GM08714 (cell line): ENCODE data around the gene OR2F1.

Experiments used
- H3K4me3 ChIP-seq: fragments of 200-500 bp; sonication (Bioruptor generic); 2 replicates; pipeline ENCODE4 v1.5.1; 2014; ENCODE audit warnings: mild to moderate bottlenecking, low read length, inconsistent platforms
- ZNF274 ChIP-seq: IDR thresholded peaks from 2 replicates; pipeline ENCODE4 v1.6.1; 2012; ENCODE audit warnings: mild to moderate bottlenecking, low read depth, low read length

Gene OR2F1

GRCh38 chr7:143954544-143954943 is at the start of gene OR2F1:
OR2F1 (plus strand) TSS chr7:143954844; CDS start chr7:143959971, 5,127 bp downstream.
- H3K4me3 ChIP-seq: no peak within 1 kb of the TSS

GRCh38 chr7:143905509-143905908 is 49.1 kb upstream of the OR2F1 start:
- no peak overlapping the region for H3K4me3 ChIP-seq
- TF ChIP-seq ZNF274: no peak

More at GRCh38 chr7:143954544-143954943, at the start of gene OR2F1:
- no peak for TF ChIP-seq ZNF274

- no peak for TF ChIP-seq ZNF274
- no peak overlapping the region for H3K4me3 ChIP-seq
Measured at GRCh38 chr7:143906151-143906550, 48.5 kb upstream of the OR2F1 start.

GRCh38 chr7:143906895-143907294 is 47.7 kb upstream of the OR2F1 start:
- no peak for TF ChIP-seq ZNF274

GRCh38 chr7:143908120-143908519 is 46.5 kb upstream of the OR2F1 start:
- no peak overlapping the region for H3K4me3 ChIP-seq
- no peak for TF ChIP-seq ZNF274

More at GRCh38 chr7:143906895-143907294, 47.7 kb upstream of the OR2F1 start:
- H3K4me3 ChIP-seq: no peak overlapping the region

- no peak for TF ChIP-seq ZNF274
- H3K4me3 ChIP-seq: no peak overlapping the region
Measured at GRCh38 chr7:143909863-143910262, 44.8 kb upstream of the OR2F1 start.

- H3K4me3 ChIP-seq: no peak overlapping the region
- TF ChIP-seq ZNF274: no peak
Measured at GRCh38 chr7:143910473-143911248, 44.0 kb upstream of the OR2F1 start.

GRCh38 chr7:143913945-143914615 is 40.6 kb upstream of the OR2F1 start:
- TF ChIP-seq ZNF274: no peak
- no peak overlapping the region for H3K4me3 ChIP-seq

GRCh38 chr7:143914938-143915652 is 39.5 kb upstream of the OR2F1 start:
- no peak for TF ChIP-seq ZNF274
- H3K4me3 ChIP-seq: no peak overlapping the region

GRCh38 chr7:143924851-143925250 is 29.8 kb upstream of the OR2F1 start:
- no peak overlapping the region for H3K4me3 ChIP-seq
- TF ChIP-seq ZNF274: no peak

- no peak for TF ChIP-seq ZNF274
- no peak overlapping the region for H3K4me3 ChIP-seq
Measured at GRCh38 chr7:143929224-143929920, 25.3 kb upstream of the OR2F1 start.

- no peak for TF ChIP-seq ZNF274
- H3K4me3 ChIP-seq: no peak overlapping the region
Measured at GRCh38 chr7:143931739-143932138, 22.9 kb upstream of the OR2F1 start.

GRCh38 chr7:143934526-143935325 is 19.9 kb upstream of the OR2F1 start, which contains the start of gene OR2F2:
OR2F2 (plus strand) TSS chr7:143935233; CDS start chr7:143935233, 0 bp downstream.
- H3K4me3 ChIP-seq: no peak within 1 kb of the TSS

More at GRCh38 chr7:143934526-143935325, 19.9 kb upstream of the OR2F1 start, which contains the start of gene OR2F2:
- TF ChIP-seq ZNF274: no peak
